ENCODE measurements around the gene PTPRN2.
"Not testable (repeated sequence)": the region's sequence is repeated elsewhere in the genome, so short reads cannot be mapped to it uniquely, and the experiment has no call there.

Gene PTPRN2

DNA sequence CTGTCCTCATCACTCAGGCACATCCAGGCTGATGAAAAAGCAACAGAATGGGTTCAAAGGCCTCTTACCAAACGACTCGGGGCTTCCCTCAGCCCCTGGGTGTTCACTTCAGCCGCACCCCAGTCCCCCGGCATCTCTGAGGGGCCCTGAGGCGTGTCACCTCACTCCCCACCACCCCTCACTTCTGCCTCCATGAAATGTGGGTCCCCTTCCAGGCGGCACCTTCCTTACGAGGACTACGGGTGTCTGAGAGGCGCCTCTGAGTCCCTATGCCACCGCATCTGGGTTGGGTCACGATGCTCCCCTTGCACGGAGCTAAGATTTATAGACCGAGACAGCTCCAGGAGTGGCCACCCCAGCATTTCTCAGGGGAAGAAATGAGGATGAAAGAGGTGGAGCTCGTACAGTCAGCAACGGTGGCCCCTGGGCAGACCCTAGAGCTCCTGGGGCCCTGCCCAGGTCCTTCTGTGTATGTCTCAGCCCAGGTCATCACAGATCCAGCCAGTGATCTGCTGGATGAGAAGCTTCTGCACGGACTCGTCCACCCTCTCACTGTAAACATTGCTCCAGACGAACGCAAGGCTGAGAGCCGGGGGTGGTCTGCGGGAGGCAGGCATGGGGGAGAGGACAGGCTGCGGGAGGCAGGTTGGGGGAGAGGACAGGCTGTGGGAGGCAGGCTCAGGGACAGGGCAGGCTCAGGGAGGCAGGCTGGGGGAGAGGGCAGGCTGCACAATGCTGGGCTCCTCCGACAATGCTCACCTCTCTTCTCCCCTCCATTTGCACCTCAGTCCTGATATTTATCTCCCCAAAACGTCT, 842.6 kb downstream of the PTPRN2 start:
- in situ Hi-C loops (cut with HindIII; ENCODE audit: low pct_ligation_motif_present, low pct_unique_long_range_greater_than_20kb, low sequenced_read_pairs): no loop called here
- DNase-seq: no peak

DNA sequence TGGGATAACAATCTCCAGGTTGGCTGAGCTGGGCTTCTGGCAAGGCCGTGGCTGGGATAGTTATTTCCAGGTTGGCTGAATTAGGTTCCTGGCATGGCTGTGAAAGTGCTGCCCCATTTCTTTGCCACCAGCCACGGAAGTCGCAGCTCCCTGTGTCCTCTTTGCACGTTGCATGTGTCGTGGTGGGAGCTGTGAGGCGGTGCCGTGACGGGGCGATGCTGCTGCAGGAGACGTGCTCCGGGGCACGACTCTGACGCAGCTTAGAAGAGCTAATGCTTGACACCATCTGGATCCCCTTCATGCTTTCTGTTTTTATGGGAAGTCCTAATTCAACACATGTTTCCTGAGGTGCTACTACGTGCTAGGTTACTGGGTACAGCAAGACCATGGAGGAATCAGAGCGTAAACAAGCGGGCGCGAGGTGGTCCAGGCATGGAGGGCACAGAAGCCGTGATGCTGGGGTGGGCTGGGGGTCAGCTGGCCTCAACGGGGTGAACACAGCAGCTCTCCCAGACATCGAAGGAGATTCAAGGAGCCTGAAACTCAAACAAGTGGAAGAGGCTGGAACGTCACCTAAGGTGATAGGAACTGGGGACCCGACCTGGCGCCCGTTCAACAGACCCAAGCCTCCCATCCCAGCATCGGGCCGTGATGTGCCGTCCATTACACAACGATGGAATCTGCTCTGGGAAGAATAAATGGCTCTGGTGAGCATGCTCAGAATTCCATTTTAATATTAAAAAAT, 843.7 kb downstream of the PTPRN2 start:
- in situ Hi-C loops (cut with HindIII; ENCODE audit: low pct_ligation_motif_present, low pct_unique_long_range_greater_than_20kb, low sequenced_read_pairs): no loop called here
- no peak for DNase-seq

DNA sequence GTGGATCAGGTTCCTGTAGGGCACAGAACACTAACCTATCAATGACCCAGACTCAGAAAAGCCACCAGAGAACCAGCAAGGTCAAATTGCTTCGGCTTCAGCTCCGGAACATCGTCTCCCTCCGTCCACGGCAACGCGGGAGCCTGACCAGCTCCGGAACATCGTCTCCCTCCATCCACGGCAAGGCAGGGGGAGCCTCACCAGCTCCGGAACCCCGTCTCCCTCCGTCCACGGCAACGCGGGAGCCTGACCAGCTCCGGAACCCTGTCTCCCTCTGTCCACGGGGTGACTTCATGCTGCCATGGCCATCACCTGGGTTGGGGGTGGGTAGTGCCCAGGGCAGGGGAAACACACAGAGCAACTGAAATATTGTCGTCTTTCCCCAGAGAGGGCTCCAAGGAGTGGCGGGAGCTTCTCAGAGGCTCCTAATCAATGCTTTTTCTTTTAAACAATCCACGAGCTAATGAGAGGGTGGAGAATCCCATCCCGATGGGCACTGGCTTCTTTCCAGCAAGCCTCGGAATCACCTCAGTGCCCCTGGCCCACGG, 847.3 kb downstream of the PTPRN2 start:
- no peak for DNase-seq
- in situ Hi-C loops (cut with HindIII; ENCODE audit: low pct_ligation_motif_present, low pct_unique_long_range_greater_than_20kb, low sequenced_read_pairs): no loop called here

DNA sequence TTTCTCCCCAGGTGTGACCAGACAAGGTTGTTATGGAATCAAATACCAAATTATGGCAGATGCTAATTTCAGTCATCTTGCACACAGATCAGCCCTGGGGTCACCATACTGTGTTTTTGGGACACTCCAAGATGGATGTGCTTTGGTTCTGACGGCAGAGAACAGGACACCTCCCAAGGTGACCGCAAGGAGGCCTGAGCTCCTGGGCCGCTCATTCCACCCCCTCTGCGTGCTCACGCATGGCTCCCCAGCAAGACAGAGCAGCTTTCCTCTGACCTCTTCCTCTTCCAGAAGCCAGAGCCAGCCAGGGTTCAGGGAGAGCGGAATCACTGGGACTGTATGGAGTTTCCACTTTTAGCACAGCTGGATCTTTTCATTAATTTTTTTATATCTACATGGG, 848.0 kb downstream of the PTPRN2 start:
- DNase-seq: no peak
- in situ Hi-C loops (cut with HindIII; ENCODE audit: low pct_ligation_motif_present, low pct_unique_long_range_greater_than_20kb, low sequenced_read_pairs): no loop called here

DNA sequence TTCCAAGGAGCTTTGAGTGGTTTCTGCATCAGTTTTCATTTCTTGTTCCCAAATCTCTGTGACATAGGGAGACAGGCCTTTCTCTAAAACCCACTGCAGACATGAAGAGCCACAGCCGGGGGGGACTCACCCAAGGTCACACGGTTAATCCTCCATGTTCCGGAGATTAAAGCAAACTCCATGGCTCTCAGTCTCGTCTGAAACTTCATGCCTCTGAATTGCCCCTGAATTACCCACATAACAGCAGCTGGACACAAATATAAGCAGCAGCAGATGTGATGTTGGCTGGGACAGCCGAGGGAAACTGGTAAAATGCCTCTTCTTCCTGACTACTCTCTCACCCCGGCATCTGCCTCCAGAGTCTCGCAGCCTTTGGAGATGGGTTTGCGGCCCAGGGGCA, 848.6 kb downstream of the PTPRN2 start:
- DNase-seq: no peak
- in situ Hi-C loops (cut with HindIII; ENCODE audit: low pct_ligation_motif_present, low pct_unique_long_range_greater_than_20kb, low sequenced_read_pairs): no loop called here

DNA sequence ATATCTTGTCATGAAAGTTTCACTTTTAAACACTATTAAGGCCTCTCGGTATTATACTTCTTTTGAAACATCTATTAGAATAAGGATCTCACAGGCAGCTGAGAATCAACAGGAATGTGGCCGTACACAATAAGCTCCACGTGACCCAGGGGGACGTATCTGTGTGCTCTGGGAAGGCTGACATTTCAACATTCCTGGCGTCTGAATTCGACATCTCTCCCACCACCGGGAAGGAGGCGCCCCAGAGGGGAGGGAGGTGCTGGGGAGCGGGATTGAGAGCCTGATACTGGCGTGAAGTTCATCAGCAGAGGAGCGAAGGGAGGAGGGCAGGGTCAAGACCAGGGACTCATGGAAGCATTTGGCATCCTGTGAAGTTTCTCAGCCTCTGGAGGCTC, 849.6 kb downstream of the PTPRN2 start:
- no peak for DNase-seq
- in situ Hi-C loops (cut with HindIII; ENCODE audit: low pct_ligation_motif_present, low pct_unique_long_range_greater_than_20kb, low sequenced_read_pairs): no loop called here

DNA sequence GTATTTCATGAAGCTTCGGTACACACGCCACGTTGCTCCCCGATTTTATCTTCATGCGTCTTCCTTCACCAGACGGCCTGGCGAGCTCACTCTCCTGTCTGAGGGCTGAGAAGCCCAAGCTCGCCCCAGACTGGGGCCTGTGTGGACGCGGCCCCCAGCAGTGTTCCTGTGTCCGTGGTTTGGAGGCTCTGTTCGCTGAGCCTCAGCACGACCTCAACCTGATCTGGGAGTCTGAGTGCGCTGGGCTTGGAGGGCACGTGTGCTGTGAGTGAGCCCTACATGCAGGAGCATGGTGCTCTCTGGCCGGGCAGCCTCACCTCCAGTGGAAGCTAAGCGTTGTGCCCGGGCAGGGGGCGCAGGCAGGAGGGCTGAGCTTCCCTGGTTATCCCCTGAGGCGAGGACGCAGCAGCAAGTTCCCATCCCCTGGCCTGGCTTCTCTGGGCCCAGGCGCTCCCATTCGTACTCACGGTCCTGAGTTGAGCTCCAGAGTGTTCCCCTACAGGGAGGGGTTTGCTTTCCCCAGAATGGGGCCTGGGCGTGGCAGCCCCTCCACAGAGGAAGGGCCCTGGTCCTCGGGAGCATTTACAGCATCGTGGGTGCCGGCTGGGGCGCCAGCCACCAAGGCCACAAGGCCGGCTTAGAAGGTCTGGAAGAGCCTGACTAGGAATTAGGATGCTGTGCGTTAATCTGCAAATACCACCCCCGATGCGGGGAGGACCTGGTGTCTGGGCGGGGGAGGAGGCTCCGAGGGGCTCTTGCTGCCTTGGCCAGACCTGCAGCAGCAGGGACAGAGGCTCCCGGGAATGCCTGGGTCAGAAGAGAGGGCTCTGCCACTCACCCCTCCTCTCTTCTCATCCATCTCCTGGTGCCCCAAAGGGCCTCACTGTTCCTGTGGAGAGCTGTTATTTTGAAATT, 850.2 kb downstream of the PTPRN2 start:
- no peak for DNase-seq
- in situ Hi-C loops (cut with HindIII; ENCODE audit: low pct_ligation_motif_present, low pct_unique_long_range_greater_than_20kb, low sequenced_read_pairs): no loop called here

DNA sequence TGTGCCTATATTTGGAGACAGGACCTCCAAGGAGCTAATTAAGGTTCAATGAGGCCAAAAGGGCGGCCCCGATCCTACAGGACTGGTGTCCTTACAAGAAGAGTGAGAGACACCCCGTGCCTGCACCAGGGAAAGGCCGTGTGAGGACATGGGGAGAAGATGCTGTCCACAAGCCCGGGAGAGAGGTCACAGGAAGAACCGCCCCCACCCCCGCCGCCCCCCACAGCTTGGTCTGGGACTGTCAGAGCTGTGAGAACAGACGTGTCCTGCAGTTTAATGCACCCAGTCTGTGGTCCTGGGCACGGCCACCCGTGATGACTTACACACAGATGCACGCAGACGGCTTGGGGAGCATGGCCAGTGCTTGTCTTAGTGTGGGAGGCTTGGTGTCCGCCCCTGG, 851.3 kb downstream of the PTPRN2 start:
- no peak for DNase-seq
- in situ Hi-C loops (cut with HindIII; ENCODE audit: low pct_ligation_motif_present, low pct_unique_long_range_greater_than_20kb, low sequenced_read_pairs): no loop called here

DNA sequence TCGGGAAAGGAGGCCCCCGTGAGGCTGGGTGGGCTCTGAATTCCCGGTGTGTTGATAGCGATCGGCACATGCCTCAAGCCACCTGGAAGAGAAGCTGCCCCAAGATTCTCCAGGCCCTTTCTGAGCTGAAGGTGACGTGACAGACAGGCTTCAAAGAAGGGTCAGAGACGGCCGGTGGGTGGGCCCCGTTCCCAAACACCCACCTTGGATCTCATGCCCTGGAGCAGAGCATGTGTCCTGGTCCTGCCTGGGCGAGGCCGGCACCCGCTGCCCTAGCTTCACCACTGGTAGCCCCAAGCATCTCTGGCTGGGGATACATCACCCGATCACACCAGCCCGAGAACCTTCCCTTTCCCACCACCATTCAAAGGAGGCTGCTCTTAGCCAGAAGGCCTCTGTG, 851.8 kb downstream of the PTPRN2 start:
- no peak for DNase-seq
- in situ Hi-C loops (cut with HindIII; ENCODE audit: low pct_ligation_motif_present, low pct_unique_long_range_greater_than_20kb, low sequenced_read_pairs): no loop called here

DNA sequence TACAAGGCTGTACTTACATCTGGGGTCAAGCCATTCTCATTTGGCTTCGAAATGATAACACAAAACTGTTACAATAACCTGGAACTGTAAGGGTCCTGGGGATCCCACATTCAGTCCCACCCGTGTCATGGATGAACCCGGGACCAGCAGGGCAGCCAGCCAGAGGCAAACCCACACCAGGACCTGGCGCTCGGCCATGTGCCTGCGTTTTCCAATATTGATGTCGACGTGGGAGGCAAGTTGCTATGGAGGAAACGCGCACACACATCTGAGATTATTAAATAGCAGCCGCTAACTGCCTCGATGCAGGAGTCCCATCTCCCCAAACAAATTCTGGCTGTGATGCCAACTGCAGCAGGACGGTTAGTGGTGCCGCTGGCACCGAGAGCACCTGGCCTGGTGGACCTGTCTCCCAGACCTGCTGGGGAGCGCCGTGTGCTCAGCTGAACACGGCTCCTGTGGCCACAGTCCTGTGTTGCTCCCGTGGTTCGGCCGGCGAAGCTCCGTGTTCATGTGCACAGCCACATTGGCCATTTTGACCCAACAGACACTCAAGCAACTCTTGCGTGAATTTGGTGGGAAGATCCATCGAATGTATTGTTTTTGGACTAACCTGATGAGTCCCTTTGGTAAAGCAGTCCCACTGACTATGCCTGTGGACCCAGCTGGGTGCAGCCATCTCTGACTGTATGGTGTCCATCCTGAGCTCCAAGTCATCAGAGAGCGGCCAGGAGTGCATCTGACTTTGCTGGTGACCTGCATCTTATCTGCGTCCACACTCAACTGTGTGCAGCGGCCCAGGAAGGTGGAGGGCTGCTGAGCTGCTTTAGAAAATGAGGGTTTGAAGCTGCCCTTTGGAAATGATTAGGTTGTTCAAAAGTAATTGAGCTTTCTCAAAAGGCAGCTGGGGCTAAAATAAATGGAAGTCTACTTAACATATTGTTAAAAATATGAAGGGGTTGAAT, 852.7 kb downstream of the PTPRN2 start:
- in situ Hi-C loops (cut with HindIII; ENCODE audit: low pct_ligation_motif_present, low pct_unique_long_range_greater_than_20kb, low sequenced_read_pairs): no loop called here
- DNase-seq: no peak

DNA sequence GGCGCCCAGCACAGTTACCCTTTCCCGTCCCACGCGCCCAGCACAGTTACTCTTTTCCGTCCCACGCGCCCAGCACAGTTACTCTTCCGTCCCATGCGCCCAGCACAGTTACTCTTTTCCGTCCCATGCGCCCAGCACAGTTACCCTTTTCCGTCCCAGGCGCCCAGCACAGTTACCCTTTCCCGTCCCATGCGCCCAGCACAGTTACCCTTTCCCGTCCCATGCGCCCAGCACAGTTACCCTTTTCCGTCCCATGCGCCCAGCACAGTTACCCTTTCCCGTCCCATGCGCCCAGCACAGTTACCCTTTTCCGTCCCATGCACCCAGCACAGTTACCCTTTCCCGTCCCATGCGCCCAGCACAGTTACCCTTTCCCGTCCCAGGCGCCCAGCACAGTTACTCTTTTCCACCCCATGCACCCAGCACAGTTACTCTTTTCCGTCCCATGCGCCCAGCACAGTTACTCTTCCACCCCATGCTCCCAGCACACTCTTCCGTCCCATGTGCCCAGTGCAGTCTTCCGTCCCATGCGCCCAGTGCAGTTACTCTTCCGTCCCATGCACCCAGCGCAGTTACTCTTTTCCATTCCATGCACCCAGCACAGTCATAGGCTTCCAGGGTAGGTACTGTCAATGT, 853.7 kb downstream of the PTPRN2 start:
- in situ Hi-C loops (cut with HindIII; ENCODE audit: low pct_ligation_motif_present, low pct_unique_long_range_greater_than_20kb, low sequenced_read_pairs); DNase-seq: not testable (repeated sequence)

DNA sequence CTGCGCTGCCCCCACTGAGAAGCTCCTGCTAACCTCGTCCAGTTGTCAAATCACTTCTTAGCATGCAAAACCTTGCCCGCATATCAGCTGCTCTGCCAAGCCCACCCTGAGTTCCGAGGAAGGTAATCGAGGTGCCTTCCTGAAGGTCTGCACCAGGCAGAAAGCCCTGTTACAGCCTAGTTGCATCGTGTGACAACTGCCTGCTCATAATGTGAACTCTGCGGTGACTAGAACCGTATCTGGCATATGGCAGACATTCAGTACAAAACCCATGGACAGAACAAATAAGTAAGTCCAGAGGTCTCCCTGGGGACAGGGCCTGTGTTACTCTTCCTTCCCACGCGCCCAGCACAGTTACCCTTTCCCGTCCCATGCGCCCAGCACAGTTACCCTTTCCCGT, 856.5 kb downstream of the PTPRN2 start:
- in situ Hi-C loops (cut with HindIII; ENCODE audit: low pct_ligation_motif_present, low pct_unique_long_range_greater_than_20kb, low sequenced_read_pairs): no loop called here
- no peak for DNase-seq

DNA sequence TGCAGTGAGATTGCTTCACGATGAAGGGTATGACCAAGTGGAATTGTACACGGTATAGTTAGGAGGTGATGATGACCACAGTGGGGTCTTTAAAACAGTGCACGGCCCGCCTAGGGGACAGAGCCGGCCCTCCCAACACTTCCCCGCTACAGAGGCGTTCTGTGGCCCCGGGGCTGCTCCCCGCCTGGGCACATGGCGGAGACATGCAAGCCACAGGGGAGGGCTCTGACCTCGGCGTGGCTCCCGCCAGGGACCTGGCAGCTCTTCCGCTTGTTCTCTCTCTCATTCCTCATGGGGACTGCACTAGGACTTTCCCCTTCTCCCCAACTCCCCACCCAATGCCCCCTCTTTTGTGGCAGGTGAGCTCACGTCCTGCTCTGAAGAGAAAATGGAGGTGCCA, 857.0 kb downstream of the PTPRN2 start:
- DNase-seq: no peak
- in situ Hi-C loops (cut with HindIII; ENCODE audit: low pct_ligation_motif_present, low pct_unique_long_range_greater_than_20kb, low sequenced_read_pairs): no loop called here

DNA sequence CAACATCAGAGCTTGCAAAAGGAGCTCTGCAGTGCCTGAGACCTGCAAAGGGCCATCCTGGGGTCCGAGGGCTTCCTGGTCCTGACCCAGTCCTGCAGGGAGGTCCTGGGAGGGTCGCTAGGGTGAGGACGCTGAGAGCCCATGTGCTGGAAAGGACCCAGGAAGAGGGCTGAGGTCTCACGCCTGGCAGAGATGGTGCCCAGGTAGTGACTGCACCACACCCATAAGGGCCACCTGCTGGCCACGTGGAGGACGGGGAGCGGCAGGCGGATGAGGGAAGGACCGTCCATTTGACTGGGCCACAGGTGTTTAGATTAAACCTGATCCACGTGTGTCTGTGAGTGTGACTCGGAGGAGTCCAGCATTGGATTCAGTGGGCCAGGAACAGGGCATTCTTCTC, 858.1 kb downstream of the PTPRN2 start:
- in situ Hi-C loops (cut with HindIII; ENCODE audit: low pct_ligation_motif_present, low pct_unique_long_range_greater_than_20kb, low sequenced_read_pairs): no loop called here
- DNase-seq: no peak

DNA sequence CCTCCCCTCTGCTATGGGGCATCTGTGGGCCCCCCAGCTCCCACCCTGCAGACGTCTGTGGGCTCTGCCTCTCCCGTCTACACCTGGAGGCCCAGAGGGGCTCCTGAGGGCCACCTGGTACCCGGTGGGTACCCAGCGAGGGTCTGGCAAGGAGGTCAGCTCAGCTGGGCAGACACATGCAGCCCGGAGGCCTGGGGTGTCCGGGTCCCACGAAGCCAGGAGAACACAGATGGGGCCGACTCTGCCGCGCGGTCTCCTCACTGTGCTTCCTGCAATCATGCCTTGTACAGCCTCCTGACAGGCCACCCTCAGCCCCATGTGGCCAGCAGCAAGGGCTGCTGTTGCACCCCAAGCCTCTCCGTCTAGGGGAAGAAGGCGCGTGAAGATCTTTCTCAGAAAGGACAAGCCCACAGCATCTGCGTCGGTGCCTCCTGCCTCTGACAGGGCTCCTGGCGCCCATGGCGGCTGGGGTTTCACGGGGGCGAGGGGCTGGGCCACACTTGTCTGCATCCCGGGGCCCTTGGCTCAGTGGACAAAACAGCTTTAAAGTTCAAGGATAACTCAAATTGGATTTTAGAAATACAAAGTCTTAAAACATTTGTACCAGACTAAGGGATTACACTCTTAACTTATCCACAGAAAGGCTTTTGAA, 859.5 kb downstream of the PTPRN2 start:
- no peak for DNase-seq
- in situ Hi-C loops (cut with HindIII; ENCODE audit: low pct_ligation_motif_present, low pct_unique_long_range_greater_than_20kb, low sequenced_read_pairs): no loop called here

DNA sequence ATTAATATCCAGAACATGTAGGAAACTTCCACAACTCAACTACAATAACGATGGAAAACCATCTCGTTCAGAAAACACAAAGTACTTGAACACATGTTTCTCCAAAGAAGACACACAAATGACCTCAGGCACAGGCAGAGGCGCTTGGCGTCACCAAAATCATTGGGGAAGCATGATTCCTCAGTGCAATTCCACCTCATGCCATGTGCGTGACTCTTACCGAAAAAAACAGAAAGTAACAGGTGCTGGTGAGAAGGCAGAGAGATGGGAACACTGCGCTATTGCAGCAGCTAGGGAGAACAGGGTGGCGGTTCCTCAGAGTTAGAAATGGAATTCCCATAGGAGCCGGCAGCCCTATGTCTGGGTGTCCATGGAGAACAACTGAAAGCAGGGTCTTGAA, 860.9 kb downstream of the PTPRN2 start:
- in situ Hi-C loops (cut with HindIII; ENCODE audit: low pct_ligation_motif_present, low pct_unique_long_range_greater_than_20kb, low sequenced_read_pairs): no loop called here
- no peak for DNase-seq

DNA sequence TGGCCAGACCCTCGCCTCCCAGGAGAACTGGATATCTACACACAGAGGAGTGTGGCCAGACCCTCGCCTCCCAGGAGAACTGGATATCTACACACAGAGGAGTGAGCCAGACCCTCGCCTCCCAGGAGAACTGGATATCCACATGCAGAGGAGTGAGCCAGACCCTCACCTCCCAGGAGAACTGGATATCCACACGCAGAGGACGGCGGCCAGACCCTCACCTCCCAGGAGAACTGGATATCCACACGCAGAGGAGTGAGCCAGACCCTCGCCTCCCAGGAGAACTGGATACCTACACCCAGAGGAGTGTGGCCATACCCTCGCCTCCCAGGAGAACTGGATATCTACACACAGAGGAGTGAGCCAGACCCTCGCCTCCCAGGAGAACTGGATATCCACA, 862.3 kb downstream of the PTPRN2 start:
- in situ Hi-C loops (cut with HindIII; ENCODE audit: low pct_ligation_motif_present, low pct_unique_long_range_greater_than_20kb, low sequenced_read_pairs); DNase-seq: not testable (repeated sequence)

Data from ACHN (cell line).